ENCODE measurements around the gene TAS1R3. TPM values are rescaled to one million over a fixed set of nuclear protein-coding genes. Genes with fewer than 3 reads are reported as not detected.
A peak's percentile ranks its signal among the peaks of the same experiment; 100 is the strongest.

TAS1R3 gene
- total RNA-seq, 1 experiment from 2014 or later, result 0.31 TPM

- CTCF ChIA-PET, result no interaction called here
- in situ Hi-C loops (cut with HindIII; ENCODE audit: low pct_unique_long_range_greater_than_20kb, low sequenced_read_pairs), result no loop called here
- POLR2A ChIA-PET, result no interaction called here
- intact Hi-C loops (cut with micrococcal nuclease; ENCODE audit: unreplicated experiment), result no loop called here
- H3K9me3 ChIP-seq (ENCODE audit: control insufficient read depth, insufficient read depth, low read depth, low read length), result no peaks in the 10 kb centered on the region
- H3K36me3 ChIP-seq (ENCODE audit: control insufficient read depth, insufficient read depth, low read length), result peaks cover 16% of the 10 kb centered on the region; the same call in 1 of the 2 replicates
- no peak overlapping the region for H3K4me3 ChIP-seq (ENCODE audit: low read depth in 2 of 2, low read length in 2 of 2)
- no TSS peak for BruUV-seq (replicated peaks)
- no peaks in the 10 kb centered on the region for H3K27me3 ChIP-seq (ENCODE audit: control insufficient read depth, insufficient read depth, low read length)
- DNase-seq (ENCODE audit: low read depth, low spot score), result no peak
- H3K27ac ChIP-seq (ENCODE audit: low read length), result peak overlapping the region; percentile 90
- no peak for ATAC-seq
- no peak for TF ChIP-seq TCF7L2 (IDR thresholded peaks at IDR 0.05; ENCODE audit: low read depth, low read length)
- TF ChIP-seq, protein P1, sequence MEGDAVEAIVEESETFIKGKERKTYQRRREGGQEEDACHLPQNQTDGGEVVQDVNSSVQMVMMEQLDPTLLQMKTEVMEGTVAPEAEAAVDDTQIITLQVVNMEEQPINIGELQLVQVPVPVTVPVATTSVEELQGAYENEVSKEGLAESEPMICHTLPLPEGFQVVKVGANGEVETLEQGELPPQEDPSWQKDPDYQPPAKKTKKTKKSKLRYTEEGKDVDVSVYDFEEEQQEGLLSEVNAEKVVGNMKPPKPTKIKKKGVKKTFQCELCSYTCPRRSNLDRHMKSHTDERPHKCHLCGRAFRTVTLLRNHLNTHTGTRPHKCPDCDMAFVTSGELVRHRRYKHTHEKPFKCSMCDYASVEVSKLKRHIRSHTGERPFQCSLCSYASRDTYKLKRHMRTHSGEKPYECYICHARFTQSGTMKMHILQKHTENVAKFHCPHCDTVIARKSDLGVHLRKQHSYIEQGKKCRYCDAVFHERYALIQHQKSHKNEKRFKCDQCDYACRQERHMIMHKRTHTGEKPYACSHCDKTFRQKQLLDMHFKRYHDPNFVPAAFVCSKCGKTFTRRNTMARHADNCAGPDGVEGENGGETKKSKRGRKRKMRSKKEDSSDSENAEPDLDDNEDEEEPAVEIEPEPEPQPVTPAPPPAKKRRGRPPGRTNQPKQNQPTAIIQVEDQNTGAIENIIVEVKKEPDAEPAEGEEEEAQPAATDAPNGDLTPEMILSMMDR (IDR thresholded peaks at IDR 0.05), result no peak
- TF ChIP-seq REST (IDR thresholded peaks at IDR 0.05; ENCODE audit: insufficient read depth in 1 of 2, low read depth in 2 of 2, low read length in 1 of 2), result no peak
- TF ChIP-seq POLR2AphosphoS5 (IDR thresholded peaks at IDR 0.05; ENCODE audit: low read depth, low read length), result no peak
- TF ChIP-seq SIN3A (IDR thresholded peaks at IDR 0.05; ENCODE audit: borderline replicate concordance, insufficient read depth, low read depth, low read length), result no peak
- peaks cover 31% of the 10 kb centered on the region for H3K4me1 ChIP-seq (ENCODE audit: control insufficient read depth, insufficient read depth, low read length)
These were observed 45.6 kb downstream of the TAS1R3 start for GRCh38 chr1:1376551-1377226.

DNA sequence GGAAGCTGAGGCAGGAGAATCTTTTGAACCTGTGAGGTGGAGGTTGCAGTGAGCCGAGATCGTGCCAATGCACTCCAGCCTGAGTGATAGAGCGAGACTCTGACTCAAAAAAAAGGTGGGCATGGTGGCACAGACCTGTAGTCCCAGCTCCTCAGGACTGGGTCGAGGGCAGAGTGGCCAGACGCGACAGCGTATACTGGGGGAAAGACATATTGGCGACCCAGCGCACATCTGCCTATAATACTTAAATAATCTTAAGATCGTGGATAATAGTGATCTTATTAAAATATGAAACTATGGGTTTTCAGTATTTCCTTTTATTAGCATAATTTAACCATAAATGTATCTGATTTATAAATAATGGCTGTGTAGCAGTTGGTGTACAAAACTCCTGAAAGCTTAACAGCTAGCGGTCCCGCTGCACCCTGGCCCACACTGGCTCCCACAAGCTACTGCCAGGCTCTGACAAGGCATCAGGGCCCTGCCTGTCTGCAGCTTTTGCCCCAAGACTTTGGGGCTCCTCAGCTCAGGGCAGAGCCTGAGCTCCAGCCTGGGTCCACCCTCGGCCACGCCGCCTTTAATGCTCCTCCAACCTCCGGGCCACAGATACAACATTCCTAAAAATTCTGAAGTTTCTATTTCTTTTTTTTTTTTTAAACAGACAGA, 46.6 kb downstream of the TAS1R3 start:
- H3K4me3 ChIP-seq (ENCODE audit: low read depth in 2 of 2, low read length in 2 of 2), result no peak overlapping the region
- ChIA-PET POLR2A (interaction anchor here (0.6 kb wide), 2 partner anchors 64 to 395 kb away, joined by 3 to 5 read pairs; no protein-coding TSS in a partner anchor), CTCF (no interaction called here)
- no peaks in the 10 kb centered on the region for H3K9me3 ChIP-seq (ENCODE audit: control insufficient read depth, insufficient read depth, low read depth, low read length)
- BruUV-seq (replicated peaks), result no TSS peak
- no peak for TF ChIP-seq REST (IDR thresholded peaks at IDR 0.05; ENCODE audit: insufficient read depth in 1 of 2, low read depth in 2 of 2, low read length in 1 of 2)
- TF ChIP-seq, protein P1 (IDR thresholded peaks at IDR 0.05), result no peak
- no peaks in the 10 kb centered on the region for H3K27me3 ChIP-seq (ENCODE audit: control insufficient read depth, insufficient read depth, low read length)
- in situ Hi-C loops (cut with HindIII; ENCODE audit: low pct_unique_long_range_greater_than_20kb, low sequenced_read_pairs), result no loop called here
- DNase-seq (ENCODE audit: low read depth, low spot score), result no peak
- H3K4me1 ChIP-seq (ENCODE audit: control insufficient read depth, insufficient read depth, low read length), result peaks cover 21% of the 10 kb centered on the region
- H3K27ac ChIP-seq (ENCODE audit: low read length), result no peak overlapping the region
- intact Hi-C loops (cut with micrococcal nuclease; ENCODE audit: unreplicated experiment), result no loop called here
- peaks cover 16% of the 10 kb centered on the region; the same call in 1 of the 2 replicates for H3K36me3 ChIP-seq (ENCODE audit: control insufficient read depth, insufficient read depth, low read length)
- ATAC-seq, result no peak
